ENCODE measurements around the gene FFAR1. TPM values are rescaled to one million over a fixed set of nuclear protein-coding genes. Genes with fewer than 3 reads are reported as not detected.

FFAR1 gene
- polyA plus RNA-seq, 1 experiment: not detected

DNA sequence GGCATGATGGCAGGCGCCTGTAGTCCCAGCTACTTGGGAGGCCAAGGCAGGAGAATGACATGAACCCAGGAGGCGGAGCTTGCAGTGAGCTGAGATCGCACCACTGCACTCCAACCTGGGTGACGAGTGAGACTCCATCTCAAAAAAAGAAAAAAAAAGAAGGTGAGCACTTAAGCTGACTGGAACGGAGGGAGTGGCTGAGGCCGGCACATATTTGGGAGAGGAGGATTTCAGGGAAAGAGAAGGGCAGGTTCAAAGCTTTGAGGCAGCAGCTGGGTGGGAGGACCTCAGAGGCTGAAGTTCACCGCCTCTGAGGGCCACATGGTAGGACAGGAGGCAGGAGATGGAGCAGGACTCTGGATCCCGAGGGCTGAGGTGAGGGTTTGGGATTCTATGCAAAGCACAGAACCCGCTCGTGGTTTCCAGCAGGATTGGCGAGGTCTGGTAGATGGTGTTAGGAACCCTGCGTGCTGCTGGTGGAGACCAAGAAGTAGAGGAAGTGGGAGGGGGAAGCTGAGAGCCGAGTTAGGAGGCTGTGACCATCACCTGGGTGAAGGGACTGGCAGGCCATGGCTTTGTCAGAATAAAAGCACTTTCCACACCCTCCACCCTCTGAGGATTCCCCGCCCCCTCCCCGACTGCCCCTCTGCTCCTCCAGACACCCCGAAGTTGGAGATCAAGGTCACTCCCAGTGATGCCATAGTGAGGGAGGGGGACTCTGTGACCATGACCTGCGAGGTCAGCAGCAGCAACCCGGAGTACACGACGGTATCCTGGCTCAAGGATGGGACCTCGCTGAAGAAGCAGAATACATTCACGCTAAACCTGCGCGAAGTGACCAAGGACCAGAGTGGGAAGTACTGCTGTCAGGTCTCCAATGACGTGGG, 10.4 kb upstream of the FFAR1 start:
- H3K27me3 ChIP-seq (ENCODE audit: control insufficient read depth, insufficient read depth, low read length): peaks cover 2% of the 10 kb centered on the region; the same call in 1 of the 2 replicates
- CTCF ChIA-PET: interaction anchor here (1.6 kb wide), 1 partner anchor 16 kb away, joined by 3 read pairs; no protein-coding TSS in a partner anchor

DNA sequence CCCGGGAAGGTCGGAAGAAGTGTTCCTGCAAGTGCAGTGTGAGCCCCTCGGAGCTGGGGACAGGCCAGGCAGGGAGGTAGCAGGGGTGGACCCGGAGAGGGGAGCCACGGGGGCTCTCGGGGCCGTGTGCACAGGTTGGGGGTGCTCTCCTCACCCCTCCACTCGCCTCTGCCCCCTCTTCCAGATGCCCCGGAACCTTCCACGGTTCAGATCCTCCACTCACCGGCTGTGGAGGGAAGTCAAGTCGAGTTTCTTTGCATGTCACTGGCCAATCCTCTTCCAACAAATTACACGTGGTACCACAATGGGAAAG, 9.8 kb upstream of the FFAR1 start:
- H3K27me3 ChIP-seq (ENCODE audit: control insufficient read depth, insufficient read depth, low read length): peaks cover 2% of the 10 kb centered on the region; the same call in 1 of the 2 replicates
- POLR2A ChIA-PET: no interaction called here
- TF ChIP-seq, protein P1, sequence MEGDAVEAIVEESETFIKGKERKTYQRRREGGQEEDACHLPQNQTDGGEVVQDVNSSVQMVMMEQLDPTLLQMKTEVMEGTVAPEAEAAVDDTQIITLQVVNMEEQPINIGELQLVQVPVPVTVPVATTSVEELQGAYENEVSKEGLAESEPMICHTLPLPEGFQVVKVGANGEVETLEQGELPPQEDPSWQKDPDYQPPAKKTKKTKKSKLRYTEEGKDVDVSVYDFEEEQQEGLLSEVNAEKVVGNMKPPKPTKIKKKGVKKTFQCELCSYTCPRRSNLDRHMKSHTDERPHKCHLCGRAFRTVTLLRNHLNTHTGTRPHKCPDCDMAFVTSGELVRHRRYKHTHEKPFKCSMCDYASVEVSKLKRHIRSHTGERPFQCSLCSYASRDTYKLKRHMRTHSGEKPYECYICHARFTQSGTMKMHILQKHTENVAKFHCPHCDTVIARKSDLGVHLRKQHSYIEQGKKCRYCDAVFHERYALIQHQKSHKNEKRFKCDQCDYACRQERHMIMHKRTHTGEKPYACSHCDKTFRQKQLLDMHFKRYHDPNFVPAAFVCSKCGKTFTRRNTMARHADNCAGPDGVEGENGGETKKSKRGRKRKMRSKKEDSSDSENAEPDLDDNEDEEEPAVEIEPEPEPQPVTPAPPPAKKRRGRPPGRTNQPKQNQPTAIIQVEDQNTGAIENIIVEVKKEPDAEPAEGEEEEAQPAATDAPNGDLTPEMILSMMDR (IDR thresholded peaks at IDR 0.05; ENCODE audit: insufficient read depth, low read depth, low read length): no peak
- DNase-seq (ENCODE audit: low read depth): no peak
- no peak overlapping the region for H3K4me3 ChIP-seq (ENCODE audit: low read depth, low read length)
- no peaks in the 10 kb centered on the region for H3K36me3 ChIP-seq (ENCODE audit: control insufficient read depth, insufficient read depth, low read length)
- CTCF ChIA-PET: interaction anchor here (1.6 kb wide), 1 partner anchor 15 kb away, joined by 3 read pairs; no protein-coding TSS in a partner anchor

More for the DNA sequence above, 10.4 kb upstream of the FFAR1 start:
- TF ChIP-seq, protein P1 (IDR thresholded peaks at IDR 0.05; ENCODE audit: insufficient read depth, low read depth, low read length): no peak
- H3K36me3 ChIP-seq (ENCODE audit: control insufficient read depth, insufficient read depth, low read length): no peaks in the 10 kb centered on the region
- POLR2A ChIA-PET: no interaction called here
- no peak overlapping the region for H3K4me3 ChIP-seq (ENCODE audit: low read depth, low read length)
- no peak for DNase-seq (ENCODE audit: low read depth)

DNA sequence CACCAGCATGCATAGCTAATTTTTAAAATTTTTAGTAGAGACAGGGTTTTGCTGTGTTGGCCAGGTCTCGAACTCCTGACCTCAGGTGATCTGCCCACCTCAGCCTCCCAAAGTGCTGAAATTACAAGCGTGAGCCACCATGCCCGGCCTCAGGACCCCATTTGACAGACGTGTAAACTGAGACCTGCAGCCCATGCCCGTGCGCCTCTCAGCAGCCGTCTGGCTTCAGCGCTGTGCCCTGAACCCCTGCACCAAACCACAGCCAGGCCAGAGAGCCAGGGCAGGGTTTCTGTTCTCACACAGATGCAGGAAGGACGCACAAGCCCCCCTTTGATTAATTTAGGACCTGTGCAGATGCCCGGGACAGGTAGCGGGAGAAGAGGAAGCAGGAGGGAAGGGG, 7.3 kb upstream of the FFAR1 start:
- no peaks in the 10 kb centered on the region for H3K36me3 ChIP-seq (ENCODE audit: control insufficient read depth, insufficient read depth, low read length)
- H3K27me3 ChIP-seq (ENCODE audit: control insufficient read depth, insufficient read depth, low read length): peaks cover 2% of the 10 kb centered on the region; the same call in 1 of the 2 replicates
- no peak overlapping the region for H3K4me3 ChIP-seq (ENCODE audit: low read depth, low read length)
- TF ChIP-seq, protein P1 (IDR thresholded peaks at IDR 0.05; ENCODE audit: insufficient read depth, low read depth, low read length): no peak
- no peak for DNase-seq (ENCODE audit: low read depth)
- ChIA-PET POLR2A (no interaction called here), CTCF (no interaction called here)

DNA sequence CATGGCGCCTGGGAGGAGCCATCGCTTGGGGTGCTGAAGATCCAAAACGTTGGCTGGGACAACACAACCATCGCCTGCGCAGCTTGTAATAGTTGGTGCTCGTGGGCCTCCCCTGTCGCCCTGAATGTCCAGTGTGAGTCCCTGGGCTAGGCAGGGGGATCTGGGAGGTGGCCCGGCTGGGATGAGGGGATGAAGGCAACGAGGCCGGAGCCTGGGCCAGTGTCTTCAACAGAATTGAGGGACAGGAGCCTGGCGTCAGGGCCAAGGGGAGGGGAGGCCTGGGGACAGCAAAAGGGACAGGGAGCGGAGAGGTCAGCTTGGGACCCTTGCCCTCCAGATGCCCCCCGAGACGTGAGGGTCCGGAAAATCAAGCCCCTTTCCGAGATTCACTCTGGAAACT, 6.7 kb upstream of the FFAR1 start:
- TF ChIP-seq, protein P1 (IDR thresholded peaks at IDR 0.05; ENCODE audit: insufficient read depth, low read depth, low read length): no peak
- POLR2A ChIA-PET: no interaction called here
- no peak for DNase-seq (ENCODE audit: low read depth)
- CTCF ChIA-PET: no interaction called here
- peaks cover 2% of the 10 kb centered on the region; the same call in 1 of the 2 replicates for H3K27me3 ChIP-seq (ENCODE audit: control insufficient read depth, insufficient read depth, low read length)
- no peak overlapping the region for H3K4me3 ChIP-seq (ENCODE audit: low read depth, low read length)
- H3K36me3 ChIP-seq (ENCODE audit: control insufficient read depth, insufficient read depth, low read length): no peaks in the 10 kb centered on the region

DNA sequence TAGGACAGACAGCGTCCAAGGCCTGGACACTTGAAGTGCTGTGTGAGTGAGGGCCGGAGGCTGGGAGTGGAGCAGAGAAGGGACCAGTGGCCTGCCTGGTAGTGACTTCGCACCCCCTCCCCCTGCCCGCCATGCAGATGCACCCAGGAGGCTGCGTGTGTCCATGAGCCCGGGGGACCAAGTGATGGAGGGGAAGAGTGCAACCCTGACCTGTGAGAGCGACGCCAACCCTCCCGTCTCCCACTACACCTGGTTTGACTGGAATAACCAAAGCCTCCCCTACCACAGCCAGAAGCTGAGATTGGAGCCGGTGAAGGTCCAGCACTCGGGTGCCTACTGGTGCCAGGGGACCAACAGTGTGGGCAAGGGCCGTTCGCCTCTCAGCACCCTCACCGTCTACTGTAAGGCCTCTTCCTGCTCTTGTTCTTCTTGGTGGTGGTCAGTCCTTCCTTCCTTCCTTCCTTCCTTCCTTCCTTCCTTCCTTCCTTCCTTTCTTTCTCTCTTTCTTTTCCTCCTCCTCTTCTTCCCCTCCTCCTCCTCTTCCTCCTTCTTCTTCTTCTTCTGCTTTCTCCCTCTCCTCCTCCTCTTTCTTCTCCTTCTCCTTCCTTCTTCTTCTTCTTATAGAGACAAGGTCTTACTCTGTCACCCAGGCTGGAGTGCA, 6.0 kb upstream of the FFAR1 start:
- ChIA-PET CTCF (interaction anchor here (0.8 kb wide), 1 partner anchor 154 kb away, joined by 5 read pairs; no protein-coding TSS in a partner anchor), POLR2A (no interaction called here)
- no peak for DNase-seq (ENCODE audit: low read depth)
- H3K36me3 ChIP-seq (ENCODE audit: control insufficient read depth, insufficient read depth, low read length): no peaks in the 10 kb centered on the region
- no peak overlapping the region for H3K4me3 ChIP-seq (ENCODE audit: low read depth, low read length)
- TF ChIP-seq, protein P1 (IDR thresholded peaks at IDR 0.05; ENCODE audit: insufficient read depth, low read depth, low read length): no peak
- peaks cover 2% of the 10 kb centered on the region; the same call in 1 of the 2 replicates for H3K27me3 ChIP-seq (ENCODE audit: control insufficient read depth, insufficient read depth, low read length)
